ENCODE results near the gene SLC10A6.
"Not testable (repeated sequence)": the region's sequence is repeated elsewhere in the genome, so short reads cannot be mapped to it uniquely, and the experiment has no call there.

Gene SLC10A6

GRCh38 chr4:86848732-86849619 lies at the start of gene SLC10A6:
TSS of gene SLC10A6 (minus strand) at chr4:86849384. CDS start at chr4:86849115, 269 bp downstream.
- no peak for DNase-seq

- no peak for DNase-seq
Measured at GRCh38 chr4:86898562-86898961, 49.4 kb upstream of the SLC10A6 start.

GRCh38 chr4:86896596-86896995 lies 47.4 kb upstream of the SLC10A6 start:
- DNase-seq: no peak

- peak; percentile 36 for DNase-seq
Measured at GRCh38 chr4:86895692-86896488, 46.7 kb upstream of the SLC10A6 start.

GRCh38 chr4:86894455-86894854 lies 45.3 kb upstream of the SLC10A6 start:
- peak; percentile 19 for DNase-seq

GRCh38 chr4:86893136-86893535 lies 44.0 kb upstream of the SLC10A6 start:
- no peak for DNase-seq

- no peak for DNase-seq
Measured at GRCh38 chr4:86892636-86892960, 43.4 kb upstream of the SLC10A6 start.

GRCh38 chr4:86891762-86892635 lies 42.8 kb upstream of the SLC10A6 start, which contains the start of gene C4orf36:
TSS of gene C4orf36 (minus strand) at chr4:86892422. CDS start at chr4:86891520, 902 bp downstream.
- DNase-seq: peak; percentile 42

GRCh38 chr4:86890790-86891189 lies 41.6 kb upstream of the SLC10A6 start:
- DNase-seq: no peak

- DNase-seq: no peak
Measured at GRCh38 chr4:86879641-86880040, 30.5 kb upstream of the SLC10A6 start.

- DNase-seq: no peak
Measured at GRCh38 chr4:86878640-86879039, 29.5 kb upstream of the SLC10A6 start.

GRCh38 chr4:86876894-86877685 lies 27.9 kb upstream of the SLC10A6 start:
- DNase-seq: no peak

- DNase-seq: not testable (repeated sequence)
Measured at GRCh38 chr4:86875436-86875835, 26.3 kb upstream of the SLC10A6 start.

GRCh38 chr4:86872135-86872534 lies 23.0 kb upstream of the SLC10A6 start:
- no peak for DNase-seq

GRCh38 chr4:86870442-86871069 lies 21.4 kb upstream of the SLC10A6 start:
- no peak for DNase-seq

- no peak for DNase-seq
Measured at GRCh38 chr4:86857341-86858052, 8.3 kb upstream of the SLC10A6 start.

GRCh38 chr4:86856896-86857295 lies 7.7 kb upstream of the SLC10A6 start:
- no peak for DNase-seq

GRCh38 chr4:86855572-86855971 lies 6.4 kb upstream of the SLC10A6 start:
- DNase-seq: no peak

GRCh38 chr4:86853209-86853608 lies 4.0 kb upstream of the SLC10A6 start:
- no peak for DNase-seq

GRCh38 chr4:86848136-86848535 lies 1.0 kb downstream of the SLC10A6 start:
- DNase-seq: no peak

- no peak for DNase-seq
Measured at GRCh38 chr4:86847571-86847970, 1.6 kb downstream of the SLC10A6 start.

Data from GF-D8 (cell line).